Muscle of leg (tissue), 11 donors: Measurements from ENCODE around the gene COL23A1. TPM values are rescaled to one million over a fixed set of nuclear protein-coding genes. Genes with fewer than 3 reads are reported as not detected.

Experiments
- DNase-seq: peaks from one replicate; pipeline ENCODE4 v3.0.0; 2013
- H3K27ac ChIP-seq: one replicate; pipeline ENCODE4 v1.5.1; 2013; ENCODE audit warnings: mild to moderate bottlenecking, low read length, control low read depth
- H3K27me3 ChIP-seq: one replicate; pipeline ENCODE4 v1.6.1; 2013; ENCODE audit warnings: low read length; ENCODE audit not compliant: control insufficient read depth, insufficient read depth
- H3K36me3 ChIP-seq: one replicate; pipeline ENCODE4 v1.6.1; 2013; ENCODE audit warnings: low read length; ENCODE audit not compliant: control insufficient read depth, insufficient read depth
- H3K4me1 ChIP-seq: one replicate; pipeline ENCODE4 v1.6.1; 2013; ENCODE audit warnings: low read length; ENCODE audit not compliant: control insufficient read depth, insufficient read depth
- H3K4me3 ChIP-seq: one replicate; pipeline ENCODE4 v1.5.1; 2013; ENCODE audit warnings: low read length, control low read depth
- H3K9me3 ChIP-seq: replicated peaks from 2 replicates; pipeline ENCODE4 v1.6.1; 2013; ENCODE audit warnings: low read depth, low read length; ENCODE audit not compliant: control insufficient read depth
- WGBS: methylation state at CpG from one replicate; pipeline ENCODE4 v1.1.5; 2013; ENCODE audit warnings: missing lambda C conversion rate; ENCODE audit not compliant: insufficient coverage; 5-methylcytosine and 5-hydroxymethylcytosine counted together
- polyA plus RNA-seq, 8 donors: library from polyadenylated mRNA; unstranded; fragments of 120-200 nt; gene quantifications; one replicate each; pipeline versions ENCODE4 v1.2.1 to v1.2.3, GENCODE V29; 2013; ENCODE audit warnings: inconsistent platforms in 1 of 8, low replicate concordance in 1 of 8; ENCODE audit not compliant: insufficient read length in 8 of 8, insufficient read depth in 1 of 8
- total RNA-seq: library from RNA; stranded (reverse); fragments of 120-200 nt; gene quantifications from one replicate; pipeline ENCODE4 v1.2.4, GENCODE V29; 2013

Gene COL23A1
- total and polyA plus RNA-seq, 9 donors = 1.3 to 5.1 (median 3.0) TPM

DNA sequence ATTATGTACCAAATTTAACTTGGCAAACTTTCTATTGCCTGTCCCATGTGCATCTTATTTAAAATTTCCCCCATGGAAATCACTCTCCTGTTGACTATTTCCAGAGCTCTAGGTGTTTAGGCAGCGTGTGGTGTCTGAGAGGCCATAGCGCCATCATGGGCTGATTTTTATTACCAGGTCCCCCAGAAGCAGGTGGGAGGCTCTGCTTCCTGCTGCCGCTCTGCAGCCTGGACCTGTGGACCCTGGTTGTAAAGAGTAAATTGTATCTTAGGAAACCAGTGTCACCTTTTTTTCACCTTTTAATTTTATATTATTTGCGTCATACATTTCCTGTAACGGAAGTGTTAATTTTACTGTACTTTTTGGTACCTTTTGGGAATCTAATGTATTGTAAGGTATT is 379.5 kb downstream of the COL23A1 start:
- Histone ChIP-seq H3K4me3 (no peak overlapping the region), H3K27me3 (no peaks in the 10 kb centered on the region), H3K9me3 (no peaks in the 10 kb centered on the region), H3K36me3 (peaks cover 98% of the 10 kb centered on the region), H3K27ac (no peak overlapping the region), H3K4me1 (peaks cover 22% of the 10 kb centered on the region)
- 100% methylated on average over 1 of the region's 5 CpGs for WGBS
- no peak for DNase-seq

DNA sequence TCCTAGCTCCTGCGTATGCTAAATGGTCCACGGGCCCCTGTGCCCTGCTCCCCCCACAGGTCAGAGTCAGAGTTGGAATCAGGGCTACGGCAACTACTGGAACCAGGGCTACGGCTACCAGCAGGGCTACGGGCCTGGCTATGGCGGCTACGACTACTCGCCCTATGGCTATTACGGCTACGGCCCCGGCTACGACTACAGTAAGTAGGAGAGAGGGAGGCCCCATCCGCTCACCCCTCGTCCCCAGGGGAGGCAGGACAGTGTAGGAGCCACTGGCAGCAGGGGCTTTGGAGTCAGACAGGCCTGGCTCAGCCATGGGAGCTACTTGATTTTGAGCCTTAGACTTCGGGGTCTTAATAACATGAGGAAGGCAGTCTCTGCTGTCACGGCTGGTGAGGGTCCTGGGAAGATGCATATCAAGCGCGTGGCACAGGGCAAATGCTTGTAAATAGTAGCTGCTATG is 380.1 kb downstream of the COL23A1 start:
- peaks cover 26% of the 10 kb centered on the region for H3K4me1 ChIP-seq
- H3K36me3 ChIP-seq = peaks cover 92% of the 10 kb centered on the region
- H3K27ac ChIP-seq = no peak overlapping the region
- H3K4me3 ChIP-seq = no peak overlapping the region
- no peak for DNase-seq
- H3K27me3 ChIP-seq = no peaks in the 10 kb centered on the region
- H3K9me3 ChIP-seq = no peaks in the 10 kb centered on the region
- 83% methylated on average over 18 of the region's 18 CpGs for WGBS

GRCh38 chr5:178209334-178210072 is 380.7 kb downstream of the COL23A1 start:
- Histone ChIP-seq H3K4me1 (peaks cover 26% of the 10 kb centered on the region), H3K27me3 (no peaks in the 10 kb centered on the region), H3K36me3 (peaks cover 86% of the 10 kb centered on the region), H3K9me3 (no peaks in the 10 kb centered on the region), H3K4me3 (no peak overlapping the region), H3K27ac (no peak overlapping the region)
- WGBS = 74% methylated on average over 8 of the region's 8 CpGs
- DNase-seq = no peak

DNA sequence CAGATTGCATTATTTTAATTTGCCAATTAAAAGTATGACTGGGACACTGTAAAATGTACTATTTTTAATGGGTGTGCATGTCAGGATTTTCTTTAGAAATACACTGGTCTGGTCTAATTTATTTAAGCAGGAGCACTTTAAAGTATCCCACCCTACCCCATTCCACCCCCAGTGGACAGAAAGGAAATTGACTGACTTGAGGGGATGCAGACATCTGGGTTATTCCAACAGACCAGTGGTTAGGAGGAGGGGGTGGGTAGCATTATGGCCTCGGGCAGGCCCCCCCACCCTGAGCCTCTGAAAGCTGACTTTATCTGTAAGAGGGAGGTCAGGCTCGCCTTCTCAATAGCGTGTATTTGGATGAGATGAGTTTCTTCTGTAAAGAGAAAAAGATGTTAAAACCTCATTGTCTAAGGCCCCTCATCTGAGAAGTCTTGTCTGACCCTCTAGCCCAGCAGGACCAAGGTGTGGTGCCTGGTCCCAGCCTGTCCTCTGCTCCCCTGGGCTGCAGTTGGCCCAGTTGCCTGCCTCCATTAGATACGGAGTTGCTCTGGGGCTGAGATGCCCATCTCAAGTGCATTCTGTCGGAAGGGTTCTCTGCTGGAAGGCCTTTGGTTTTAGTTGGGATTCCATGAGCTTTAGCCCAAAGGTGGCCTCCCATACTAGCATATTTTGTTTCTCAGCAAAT is 381.5 kb downstream of the COL23A1 start:
- Histone ChIP-seq H3K36me3 (peaks cover 78% of the 10 kb centered on the region), H3K4me1 (peaks cover 29% of the 10 kb centered on the region), H3K27me3 (no peaks in the 10 kb centered on the region), H3K4me3 (no peak overlapping the region), H3K9me3 (no peaks in the 10 kb centered on the region), H3K27ac (no peak overlapping the region)
- DNase-seq = no peak
- 90% methylated on average over 2 of the region's 5 CpGs for WGBS

DNA sequence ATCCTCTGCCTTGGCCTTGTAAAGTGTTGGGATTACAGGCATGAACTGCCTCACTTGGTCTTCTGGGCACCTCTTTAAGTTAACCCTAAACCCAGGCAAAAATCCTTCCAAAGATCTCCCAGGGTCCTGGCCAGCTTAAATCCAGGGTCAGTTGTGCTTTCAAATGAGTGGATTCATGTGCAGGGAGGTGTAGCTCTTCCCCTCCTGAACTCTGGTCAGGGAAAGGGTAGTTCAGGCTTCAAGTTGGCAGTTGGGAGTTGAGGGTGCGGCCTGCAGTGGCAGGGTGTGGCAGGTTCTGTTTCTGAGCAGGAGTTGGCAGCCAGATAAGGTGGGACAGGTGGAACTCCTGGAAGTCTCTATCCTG is 382.3 kb downstream of the COL23A1 start:
- WGBS = 100% methylated on average over 1 of the region's 1 CpG
- peaks cover 70% of the 10 kb centered on the region for H3K36me3 ChIP-seq
- no peak overlapping the region for H3K4me3 ChIP-seq
- DNase-seq = no peak
- H3K27ac ChIP-seq = no peak overlapping the region
- peaks cover 29% of the 10 kb centered on the region for H3K4me1 ChIP-seq
- no peaks in the 10 kb centered on the region for H3K27me3 ChIP-seq
- no peaks in the 10 kb centered on the region for H3K9me3 ChIP-seq

DNA sequence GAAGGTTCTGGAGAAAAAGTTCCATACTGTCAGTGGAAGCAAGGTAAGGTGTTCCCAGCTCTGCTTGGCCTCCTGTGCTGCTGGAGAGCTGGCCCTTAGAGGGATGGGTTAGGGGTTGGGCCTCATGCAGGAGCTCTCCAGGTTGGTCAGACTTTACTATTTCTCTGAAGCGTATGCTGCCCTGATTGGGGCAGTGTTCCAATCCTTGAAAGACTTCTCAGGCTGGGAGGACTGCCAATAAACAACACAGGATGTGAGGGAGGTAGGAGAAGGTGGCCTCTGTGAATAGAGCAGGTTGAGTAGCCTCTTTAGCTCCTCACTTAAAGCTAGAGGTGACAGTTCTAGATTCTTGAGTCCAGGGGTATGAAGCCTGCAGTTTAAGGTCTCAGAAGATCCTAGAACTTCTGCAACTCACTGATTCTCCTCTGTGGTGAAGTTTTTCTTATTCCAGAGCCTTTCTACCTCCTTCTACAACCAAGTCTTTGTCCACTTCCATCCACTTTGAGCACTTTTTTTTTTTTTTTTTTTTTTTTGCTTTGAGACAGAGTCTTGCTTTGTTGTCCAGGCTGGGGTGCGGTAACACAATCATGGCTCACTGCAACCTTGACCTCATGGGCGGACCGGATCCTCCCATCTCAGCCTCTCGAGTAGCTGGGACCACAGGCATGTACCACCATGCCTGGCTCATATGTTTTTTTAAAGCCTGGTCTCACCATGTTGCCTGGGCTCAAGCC is 382.8 kb downstream of the COL23A1 start:
- 67% methylated on average over 5 of the region's 5 CpGs for WGBS
- H3K27me3 ChIP-seq = no peaks in the 10 kb centered on the region
- DNase-seq = peak; percentile 39
- H3K4me3 ChIP-seq = no peak overlapping the region
- H3K9me3 ChIP-seq = no peaks in the 10 kb centered on the region
- H3K4me1 ChIP-seq = peaks cover 29% of the 10 kb centered on the region
- no peak overlapping the region for H3K27ac ChIP-seq
- peaks cover 64% of the 10 kb centered on the region for H3K36me3 ChIP-seq

DNA sequence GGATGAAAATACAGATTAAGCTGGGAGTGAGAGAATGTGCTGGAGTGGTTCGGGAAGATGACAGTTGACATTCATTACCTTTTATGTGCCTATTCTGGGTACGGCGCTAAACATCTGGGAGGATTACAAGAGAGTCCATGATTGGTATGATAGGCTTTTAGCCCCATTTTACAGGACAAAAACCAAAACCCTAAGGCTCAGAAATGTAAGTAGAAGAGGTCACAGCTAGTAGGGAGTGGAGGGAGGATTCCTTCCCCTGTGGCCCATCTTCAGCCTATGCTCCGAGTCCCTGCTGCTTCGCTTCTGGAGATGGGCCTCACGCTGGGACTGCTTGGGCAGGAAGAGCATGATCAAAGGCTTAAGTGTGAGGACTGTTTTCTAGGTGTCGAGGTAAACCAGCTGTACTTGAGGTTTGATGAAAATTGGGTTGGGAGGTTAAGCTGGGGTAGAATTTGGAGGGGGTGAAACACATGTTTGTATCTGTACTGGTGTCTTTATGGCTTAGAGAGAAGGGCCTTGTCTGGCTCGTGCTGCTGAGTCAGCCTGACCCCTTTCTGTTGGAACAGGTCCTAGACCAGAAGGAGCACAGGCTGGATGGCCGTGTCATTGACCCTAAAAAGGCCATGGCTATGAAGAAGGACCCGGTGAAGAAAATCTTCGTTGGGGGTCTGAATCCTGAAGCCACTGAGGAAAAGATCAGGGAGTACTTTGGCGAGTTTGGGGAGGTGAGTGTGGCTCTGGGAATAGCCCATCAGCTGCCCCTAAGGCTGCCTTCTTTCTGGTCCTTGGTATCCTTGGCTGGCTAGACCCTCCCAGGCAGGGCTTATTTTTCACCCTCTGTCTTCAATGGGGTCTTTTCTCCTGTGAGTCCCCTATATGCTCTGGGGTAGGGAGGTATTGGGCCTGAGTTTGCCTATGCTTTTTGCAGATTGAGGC is 383.8 kb downstream of the COL23A1 start:
- no peaks in the 10 kb centered on the region for H3K27me3 ChIP-seq
- no peak for DNase-seq

DNA sequence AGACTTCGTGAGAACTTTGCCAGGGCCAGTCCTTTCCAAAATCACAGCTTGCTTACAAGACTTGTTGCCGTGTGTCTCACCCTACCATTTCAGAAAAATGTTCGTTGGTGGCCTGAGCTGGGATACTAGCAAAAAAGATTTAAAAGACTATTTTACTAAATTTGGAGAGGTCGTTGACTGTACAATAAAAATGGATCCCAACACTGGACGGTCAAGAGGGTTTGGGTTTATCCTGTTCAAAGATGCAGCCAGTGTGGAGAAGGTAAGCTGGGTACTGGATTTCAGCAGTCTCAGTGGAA is 384.5 kb downstream of the COL23A1 start:
- H3K4me1 ChIP-seq = peaks cover 29% of the 10 kb centered on the region
- DNase-seq = no peak
- peaks cover 49% of the 10 kb centered on the region for H3K36me3 ChIP-seq
- no peaks in the 10 kb centered on the region for H3K27me3 ChIP-seq
- no peaks in the 10 kb centered on the region for H3K9me3 ChIP-seq
- peak overlapping the region; percentile 81 for H3K4me3 ChIP-seq
- H3K27ac ChIP-seq = no peak overlapping the region
- 6% methylated on average over 2 of the region's 5 CpGs for WGBS

More for the DNA sequence above, 383.8 kb downstream of the COL23A1 start:
- Histone ChIP-seq H3K9me3 (no peaks in the 10 kb centered on the region), H3K4me3 (peak overlapping the region; percentile 81), H3K4me1 (peaks cover 29% of the 10 kb centered on the region), H3K36me3 (peaks cover 55% of the 10 kb centered on the region), H3K27ac (no peak overlapping the region)
- WGBS = 43% methylated on average over 9 of the region's 12 CpGs

DNA sequence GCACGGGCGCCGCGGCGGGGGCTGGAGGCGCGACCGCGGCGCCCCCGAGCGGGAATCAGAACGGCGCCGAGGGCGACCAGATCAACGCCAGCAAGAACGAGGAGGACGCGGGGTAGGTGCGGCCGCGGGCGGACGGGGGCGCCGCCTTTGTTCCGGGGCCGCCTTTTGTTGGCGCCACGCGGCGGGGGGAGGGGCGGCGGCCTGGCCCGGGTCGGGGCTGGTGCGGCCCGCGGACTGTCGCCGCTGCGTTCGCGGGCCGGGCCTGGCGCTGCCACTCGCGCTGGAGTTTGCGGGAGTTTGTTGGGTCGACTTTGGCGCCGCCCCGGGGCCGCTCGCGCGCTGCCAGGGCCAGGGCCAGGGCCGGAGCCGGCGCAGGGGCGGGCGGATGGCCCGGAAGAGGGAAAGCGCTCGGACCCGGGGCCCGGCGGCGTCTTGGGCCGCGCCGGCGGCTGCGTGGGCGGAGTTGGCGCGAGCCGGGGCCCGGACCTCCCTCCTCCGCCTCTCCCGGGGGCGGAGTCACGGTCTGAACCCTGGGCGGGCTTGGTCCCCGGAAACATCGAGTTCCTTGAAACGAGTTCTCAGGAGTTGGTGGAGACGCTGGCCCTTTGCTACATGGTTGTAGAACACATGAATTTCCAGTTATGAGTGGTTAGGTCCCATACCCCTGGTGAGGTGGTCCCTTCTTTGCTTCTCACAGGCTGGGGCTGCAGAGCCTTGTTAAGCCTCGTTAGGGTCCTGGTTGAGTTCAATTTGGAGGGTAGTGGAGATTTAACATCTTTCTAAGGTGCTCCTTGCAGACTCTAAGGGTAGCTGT is 385.1 kb downstream of the COL23A1 start:
- H3K4me1 ChIP-seq = peaks cover 29% of the 10 kb centered on the region
- peak overlapping the region; percentile 67 for H3K27ac ChIP-seq
- H3K36me3 ChIP-seq = peaks cover 44% of the 10 kb centered on the region
- H3K27me3 ChIP-seq = no peaks in the 10 kb centered on the region
- peak overlapping the region; percentile 81 for H3K4me3 ChIP-seq
- peak; percentile 85 for DNase-seq
- under 1% methylated on average over 78 of the region's 90 CpGs for WGBS
- no peaks in the 10 kb centered on the region for H3K9me3 ChIP-seq
